Ovary (tissue), 9 donors: ENCODE measurements around the gene HLCS. TPM values are rescaled to one million over a fixed set of nuclear protein-coding genes. Genes with fewer than 3 reads are reported as not detected.

Experiments used
- DNase-seq, 5 donors: peaks; one replicate each; pipeline ENCODE4 v3.0.0-alpha.2; 2019 to 2020
- H3K27ac ChIP-seq, 2 donors: fragments of 200-600 bp; one replicate each; pipeline versions ENCODE4 v1.5.1 to v1.8.0; 2019 to 2022
- H3K27me3 ChIP-seq: fragments of 200-600 bp; one replicate; pipeline ENCODE4 v1.8.0; 2022
- H3K36me3 ChIP-seq: fragments of 200-600 bp; sonication (generic); one replicate; pipeline ENCODE4 v1.5.1; 2019
- H3K4me1 ChIP-seq: one replicate; pipeline ENCODE4 v1.8.1; 2013; ENCODE audit warnings: mild to moderate bottlenecking, moderate library complexity; ENCODE audit not compliant: insufficient read depth
- H3K4me3 ChIP-seq: fragments of 200-600 bp; sonication (generic); one replicate; pipeline ENCODE4 v1.5.1; 2017
- H3K9me3 ChIP-seq, 2 donors: fragments of 200-600 bp in 1 of 2; sonication (generic) in 1 of 2; one replicate each; pipeline versions ENCODE4 v1.5.1 to v1.8.1; 2013 to 2019; ENCODE audit warnings: mild to moderate bottlenecking in 1 of 2, moderate library complexity in 1 of 2
- EP300 ChIP-seq: sonication (generic); formaldehyde crosslinking; IDR thresholded peaks from one replicate; pipeline ENCODE4 v1.6.1; 2017; ENCODE audit warnings: antibody characterized with exemption
- POLR2A ChIP-seq: fragments of 450-650 bp; IDR thresholded peaks from one replicate; pipeline ENCODE4 v1.6.1; 2017; ENCODE audit warnings: antibody characterized with exemption, mild to moderate bottlenecking, moderate library complexity
- WGBS, 3 donors: extraction: QIAGEN DNeasy Blood & Tissue Kit in 1 of 3; methylation state at CpG; one replicate each; pipeline versions ENCODE4 v1.1.5 to v1.1.7; 2013 to 2017; 5-methylcytosine and 5-hydroxymethylcytosine counted together
- intact Hi-C, 4 donors: fragments of 100-400 bp; cut with DNase I; formaldehyde crosslinking; loops; one replicate each; pipeline versions ENCODE4 v1.11.0 to v1.15.1; 2022 to 2023
- polyA plus RNA-seq, 2 donors: library from polyadenylated mRNA; stranded (reverse); fragments of 200-250 nt in 1 of 2; fragments of 350-450 nt in 1 of 2; fragmentation: Illumina TruSeq in 1 of 2; extraction: RNeasy Lipid Tissue Mini Kit (QIAGEN cat#74804) in 1 of 2; gene quantifications; one replicate each; pipeline ENCODE4 v1.2.3, GENCODE V29; 2013 to 2014
- total RNA-seq, 7 donors: library from RNA; depleted of rRNA in 2 of 7; stranded (reverse); fragments of >200 nt in 2 of 7; fragmentation: NEBNext Ultra II Directional in 3 of 7; extraction: Animal tissue kit (Norgen Biotek cat#: 25700) in 3 of 7; gene quantifications; one replicate each; pipeline versions ENCODE4 v1.1.0 to v1.2.4, GENCODE V29; 2016 to 2023
- TF ChIP-seq, protein P1 (sequence below), 3 donors: fragments of 450-650 bp in 2 of 3; fragments of 200-600 bp in 1 of 3; IDR thresholded peaks; one replicate each; pipeline versions ENCODE4 v1.5.1 to v1.8.0; 2016 to 2022; ENCODE audit warnings: antibody characterized with exemption in 3 of 3, mild to moderate bottlenecking in 1 of 3
- donor health status: DM: no; HTN: no; CAD: no; lungs with moderate emphysema.
- donor health status: DM: no; HTN: no; CAD: no.
- donor health status: Bipolar disorder and iron deficiency.
- donor health status: DM: yes; HTN: yes; CAD: no.
- donor health status: DM: no; HTN: no; CAD: no.
- donor health status: DM: yes; HTN: yes; CAD: no.

Gene HLCS
- total and polyA plus RNA-seq, 9 donors: 4.0 to 20.3 (median 12.4) TPM

DNA sequence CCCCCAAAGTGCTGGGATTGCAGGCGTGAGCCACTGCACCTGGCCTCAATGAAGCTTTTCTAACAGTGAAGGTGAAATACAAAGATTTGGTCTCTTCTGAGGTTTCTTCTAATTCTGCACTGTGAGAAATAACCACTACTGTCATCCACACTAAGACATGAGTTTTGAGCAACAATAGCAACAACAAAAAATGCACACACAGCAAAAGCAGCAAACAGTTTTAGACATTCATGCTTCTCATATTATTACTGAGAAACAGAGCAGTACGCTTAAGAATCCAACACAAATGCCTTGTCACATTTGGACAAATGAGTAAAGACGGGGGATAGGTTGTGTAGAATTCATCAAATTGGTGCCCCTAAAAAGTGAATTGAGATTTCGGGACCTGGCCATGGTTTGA, 151.2 kb downstream of the HLCS start:
- TF ChIP-seq, protein P1, sequence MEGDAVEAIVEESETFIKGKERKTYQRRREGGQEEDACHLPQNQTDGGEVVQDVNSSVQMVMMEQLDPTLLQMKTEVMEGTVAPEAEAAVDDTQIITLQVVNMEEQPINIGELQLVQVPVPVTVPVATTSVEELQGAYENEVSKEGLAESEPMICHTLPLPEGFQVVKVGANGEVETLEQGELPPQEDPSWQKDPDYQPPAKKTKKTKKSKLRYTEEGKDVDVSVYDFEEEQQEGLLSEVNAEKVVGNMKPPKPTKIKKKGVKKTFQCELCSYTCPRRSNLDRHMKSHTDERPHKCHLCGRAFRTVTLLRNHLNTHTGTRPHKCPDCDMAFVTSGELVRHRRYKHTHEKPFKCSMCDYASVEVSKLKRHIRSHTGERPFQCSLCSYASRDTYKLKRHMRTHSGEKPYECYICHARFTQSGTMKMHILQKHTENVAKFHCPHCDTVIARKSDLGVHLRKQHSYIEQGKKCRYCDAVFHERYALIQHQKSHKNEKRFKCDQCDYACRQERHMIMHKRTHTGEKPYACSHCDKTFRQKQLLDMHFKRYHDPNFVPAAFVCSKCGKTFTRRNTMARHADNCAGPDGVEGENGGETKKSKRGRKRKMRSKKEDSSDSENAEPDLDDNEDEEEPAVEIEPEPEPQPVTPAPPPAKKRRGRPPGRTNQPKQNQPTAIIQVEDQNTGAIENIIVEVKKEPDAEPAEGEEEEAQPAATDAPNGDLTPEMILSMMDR (IDR thresholded peaks at IDR 0.05): no peak
- TF ChIP-seq EP300 (no peak), POLR2A (no peak)
- Histone ChIP-seq H3K27me3 (no peaks in the 10 kb centered on the region), H3K36me3 (no peaks in the 10 kb centered on the region), H3K27ac (no peak overlapping the region), H3K4me3 (no peak overlapping the region), H3K4me1 (no peaks in the 10 kb centered on the region), H3K9me3 (no peaks in the 10 kb centered on the region)
- WGBS, 3 donors: 98 to 99% (median 99%) methylated on average over 4 of the region's 4 CpGs
- intact Hi-C loops: no loop called here
- DNase-seq: no peak

DNA sequence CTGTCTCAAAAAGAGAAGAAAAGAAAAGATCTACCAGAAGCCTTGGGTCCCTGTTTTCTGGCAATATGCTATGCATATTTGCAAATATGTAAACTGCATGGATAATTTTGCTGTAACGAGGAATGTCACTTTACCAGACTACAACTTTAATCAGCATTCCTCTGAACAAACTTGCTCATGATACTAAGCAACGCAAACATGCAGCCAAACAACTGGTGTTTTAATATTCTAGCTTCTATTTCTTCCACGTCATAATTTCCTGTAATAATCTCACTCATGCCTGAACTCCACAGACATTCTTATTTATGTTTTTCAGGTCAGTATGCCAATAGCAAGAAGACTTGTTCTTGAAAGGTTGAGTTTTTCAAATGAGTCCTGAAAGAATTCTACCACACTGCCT, 153.4 kb downstream of the HLCS start:
- 12 to 38% (median 15%) methylated on average over 3 of the region's 3 CpGs for WGBS, 3 donors
- Histone ChIP-seq H3K27ac (no peak overlapping the region), H3K27me3 (no peaks in the 10 kb centered on the region), H3K36me3 (no peaks in the 10 kb centered on the region), H3K4me1 (no peaks in the 10 kb centered on the region), H3K4me3 (no peak overlapping the region), H3K9me3 (no peaks in the 10 kb centered on the region)
- intact Hi-C loops: no loop called here
- DNase-seq: no peak
- TF ChIP-seq POLR2A: no peak
- TF ChIP-seq, protein P1 (IDR thresholded peaks at IDR 0.05): no peak

DNA sequence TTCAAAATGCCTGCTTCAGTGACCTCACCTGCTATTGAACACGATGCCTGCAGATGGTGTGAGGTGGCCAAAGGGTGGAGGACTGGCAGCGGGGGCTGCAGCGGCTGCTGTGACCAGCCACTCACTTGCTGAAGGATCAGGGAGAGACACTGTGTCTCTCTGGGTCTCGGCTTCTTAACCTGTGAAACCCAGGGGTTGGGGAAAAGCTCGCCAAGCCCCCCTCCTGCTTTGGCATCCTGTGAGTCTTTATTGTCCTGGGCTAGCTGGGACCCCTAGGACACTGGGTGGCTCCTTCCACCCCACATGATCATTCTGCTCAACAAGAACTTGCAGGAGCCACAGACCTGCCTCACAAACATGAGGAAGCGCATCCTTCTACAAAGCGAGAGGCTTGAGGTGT, 154.7 kb downstream of the HLCS start:
- Histone ChIP-seq H3K4me3 (no peak overlapping the region), H3K9me3 (no peaks in the 10 kb centered on the region), H3K27me3 (no peaks in the 10 kb centered on the region), H3K36me3 (no peaks in the 10 kb centered on the region), H3K4me1 (no peaks in the 10 kb centered on the region), H3K27ac (no peak overlapping the region)
- TF ChIP-seq POLR2A: no peak
- TF ChIP-seq, protein P1 (IDR thresholded peaks at IDR 0.05): no peak
- TF ChIP-seq EP300: no peak
- DNase-seq: no peak
- intact Hi-C loops: no loop called here
- 92 to 94% (median 92%) methylated on average over 7 of the region's 7 CpGs for WGBS, 3 donors

DNA sequence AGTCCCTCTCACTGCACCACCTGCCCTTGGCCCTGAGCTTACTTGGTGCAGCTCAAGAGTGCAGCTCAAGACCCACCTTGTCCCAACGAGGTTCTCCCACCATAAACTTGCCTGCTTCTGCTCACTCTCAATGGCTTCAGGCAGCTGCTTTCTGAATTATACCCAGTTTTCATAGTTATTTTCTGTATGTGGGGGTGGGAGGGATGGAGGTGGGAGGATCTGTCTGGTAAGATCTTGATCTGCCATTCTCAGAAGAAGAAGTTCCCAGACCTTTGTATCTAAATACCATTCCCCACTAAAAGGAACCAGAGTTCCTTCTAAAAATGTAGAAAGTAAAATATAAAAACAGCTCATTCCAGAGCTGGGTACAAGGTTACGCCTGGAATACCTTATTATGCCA, 156.0 kb downstream of the HLCS start:
- TF ChIP-seq EP300 (no peak), POLR2A (no peak)
- TF ChIP-seq, protein P1 (IDR thresholded peaks at IDR 0.05): no peak
- intact Hi-C loops: no loop called here
- WGBS, 3 donors: 78 to 91% (median 89%) methylated on average over 2 of the region's 2 CpGs
- Histone ChIP-seq H3K27ac (no peak overlapping the region), H3K4me3 (no peak overlapping the region), H3K27me3 (no peaks in the 10 kb centered on the region), H3K9me3 (no peaks in the 10 kb centered on the region), H3K4me1 (no peaks in the 10 kb centered on the region), H3K36me3 (no peaks in the 10 kb centered on the region)
- no peak for DNase-seq

DNA sequence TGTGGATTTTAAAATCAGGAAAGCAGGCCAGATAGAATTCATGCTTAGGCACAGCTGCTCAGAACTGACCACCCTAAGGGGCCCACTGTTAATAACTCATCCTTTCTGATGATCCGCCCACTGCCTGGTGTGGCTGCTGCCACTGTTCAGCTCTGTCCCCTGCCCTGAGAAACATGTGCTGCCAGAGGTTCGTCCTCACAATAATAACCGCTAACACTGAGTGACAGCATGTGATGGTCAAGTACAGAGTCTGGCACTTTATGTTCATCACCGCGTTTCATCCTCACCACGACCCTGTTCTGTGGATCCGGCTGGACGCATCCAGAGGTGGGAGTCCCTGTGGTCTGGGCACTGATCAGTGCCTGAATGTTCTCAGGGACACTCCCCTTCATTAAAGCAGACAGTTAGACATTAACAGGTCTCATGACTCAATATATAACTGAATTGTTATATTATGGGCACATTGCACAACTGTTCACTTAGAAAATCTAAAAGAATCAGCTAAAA, 159.0 kb downstream of the HLCS start:
- WGBS, 3 donors: 94 to 97% (median 97%) methylated on average over 8 of the region's 8 CpGs
- intact Hi-C loops: no loop called here
- no peak overlapping the region for H3K4me3 ChIP-seq
- peaks cover 1% of the 10 kb centered on the region for H3K4me1 ChIP-seq
- no peak for TF ChIP-seq POLR2A
- TF ChIP-seq, protein P1 (IDR thresholded peaks at IDR 0.05): no peak
- no peak for TF ChIP-seq EP300
- no peaks in the 10 kb centered on the region for H3K27me3 ChIP-seq
- H3K27ac ChIP-seq: no peak overlapping the region
- H3K36me3 ChIP-seq: no peaks in the 10 kb centered on the region
- DNase-seq: no peak
- H3K9me3 ChIP-seq: no peaks in the 10 kb centered on the region
